Esophagus muscularis mucosa (tissue), 3 donors: Measurements from ENCODE around the gene KRT40.

ENCODE experiments used
- CTCF ChIP-seq, 3 experiments: fragments of 200-600 bp in 2 of 3; fragments of 450-650 bp in 1 of 3; sonication (generic) in 2 of 3; IDR thresholded peaks; one replicate each; pipeline ENCODE4 v1.5.1; 2017 to 2019; ENCODE audit warnings: antibody characterized with exemption in 3 of 3, mild to moderate bottlenecking in 2 of 3, moderate library complexity in 1 of 3
- POLR2A ChIP-seq: fragments of 450-650 bp; IDR thresholded peaks from one replicate; pipeline ENCODE4 v1.6.1; 2017; ENCODE audit warnings: antibody characterized with exemption, moderate library complexity, mild to moderate bottlenecking, low read depth

GRCh38 chr17:40980117-40980516 is 4.0 kb downstream of the KRT40 start:
- TF ChIP-seq CTCF (IDR thresholded peaks at IDR 0.05) (no peak), POLR2A (no peak)
